G401.6 (cell line): Measurements from ENCODE around the gene IL1RAPL1.
"Not testable (repeated sequence)": the region's sequence is repeated elsewhere in the genome, so short reads cannot be mapped to it uniquely, and the experiment has no call there.

Experiments used
- FAIRE-seq: peaks from 2 replicates; lab custom pipeline; 2012; peaks lifted over from hg19 to GRCh38; lab: Jason Lieb, UNC

The IL1RAPL1 gene

DNA sequence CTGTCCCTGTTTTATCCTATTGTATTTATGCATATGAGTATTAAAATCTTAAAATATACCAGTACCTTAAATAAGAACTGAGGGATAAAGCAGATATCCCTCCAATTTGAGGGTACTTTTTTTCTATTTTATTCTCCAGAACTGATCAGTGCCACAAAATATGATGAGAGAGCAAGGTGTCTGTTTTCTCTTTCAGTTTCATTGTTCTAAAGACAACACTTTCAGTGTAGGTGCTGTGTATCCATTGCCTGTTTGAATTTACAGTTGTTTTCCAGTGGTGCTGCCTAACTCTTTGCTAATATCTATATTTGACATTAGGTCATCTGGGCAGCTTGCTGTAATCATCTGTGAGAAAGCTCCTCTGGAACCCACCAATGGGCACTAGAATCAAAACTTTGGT is 394.7 kb downstream of the IL1RAPL1 start:
- FAIRE-seq: no peak

GRCh38 chrX:28988246-28988645 is 401.0 kb downstream of the IL1RAPL1 start:
- FAIRE-seq: no peak

GRCh38 chrX:28997706-28998463 is 410.6 kb downstream of the IL1RAPL1 start:
- FAIRE-seq: no peak

GRCh38 chrX:28998609-28999135 is 411.4 kb downstream of the IL1RAPL1 start:
- no peak for FAIRE-seq

DNA sequence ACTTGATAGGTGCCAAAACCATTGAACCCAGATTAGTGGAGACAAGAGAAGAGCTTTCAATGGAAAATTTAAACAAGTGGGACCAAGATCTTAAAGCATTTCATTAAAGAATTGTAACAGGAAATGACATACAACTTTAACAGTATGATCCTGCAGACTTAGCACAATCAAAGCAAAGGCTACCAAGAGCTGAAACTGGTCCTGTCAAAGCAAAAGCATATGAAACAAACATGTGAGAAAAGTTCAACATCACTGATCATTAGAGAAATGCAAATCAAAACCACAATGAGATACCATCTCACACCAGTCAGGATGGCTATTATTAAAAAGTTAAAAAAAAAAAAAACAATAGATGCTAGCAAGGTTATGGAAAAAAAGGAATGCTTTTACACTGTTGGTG is 425.6 kb downstream of the IL1RAPL1 start:
- FAIRE-seq: no peak

DNA sequence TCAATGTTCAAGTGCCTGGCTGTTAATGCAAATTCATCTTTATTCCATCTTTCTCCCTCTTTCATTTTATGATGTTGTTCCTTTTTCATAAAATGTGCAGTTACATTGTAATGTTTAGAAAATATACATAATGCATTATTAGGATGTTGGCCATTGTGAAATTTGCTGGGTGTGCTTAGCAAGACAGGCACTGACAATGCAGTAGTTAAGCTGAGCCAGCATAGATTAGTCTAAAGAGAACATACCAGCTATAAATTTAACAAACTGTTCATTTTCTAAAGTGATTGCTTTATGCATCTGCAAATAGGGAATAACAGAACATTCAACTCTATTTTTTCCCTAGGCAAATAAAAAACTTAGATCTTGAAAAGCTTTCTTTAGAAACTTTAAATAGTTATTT is 436.0 kb downstream of the IL1RAPL1 start:
- FAIRE-seq: no peak

GRCh38 chrX:29024871-29025270 is 437.6 kb downstream of the IL1RAPL1 start:
- FAIRE-seq: no peak

GRCh38 chrX:29039501-29039900 is 452.3 kb downstream of the IL1RAPL1 start:
- no peak for FAIRE-seq

GRCh38 chrX:29040160-29040559 is 452.9 kb downstream of the IL1RAPL1 start:
- no peak for FAIRE-seq

- FAIRE-seq: no peak
Measured at GRCh38 chrX:29042341-29042740, 455.1 kb downstream of the IL1RAPL1 start.

DNA sequence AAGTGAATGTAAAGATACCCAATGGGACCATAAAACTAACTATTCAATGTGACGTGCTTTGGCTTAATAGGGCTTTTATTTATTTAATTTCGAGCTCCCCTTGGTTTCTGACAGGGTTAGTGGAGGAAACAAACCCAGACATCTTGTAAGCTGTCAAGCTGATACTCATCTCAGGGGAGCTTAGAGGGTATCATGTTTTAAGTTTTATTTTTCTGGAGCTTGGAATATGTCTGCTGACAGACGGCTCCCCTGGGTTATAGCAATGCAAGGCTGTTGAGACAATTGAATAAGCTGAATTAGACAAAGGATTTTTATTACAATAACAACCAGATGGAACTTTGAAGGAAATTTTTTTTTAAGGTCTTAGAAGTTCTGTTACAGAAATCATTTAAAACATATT is 456.5 kb downstream of the IL1RAPL1 start:
- no peak for FAIRE-seq

GRCh38 chrX:29044423-29045184 is 457.4 kb downstream of the IL1RAPL1 start:
- no peak for FAIRE-seq

DNA sequence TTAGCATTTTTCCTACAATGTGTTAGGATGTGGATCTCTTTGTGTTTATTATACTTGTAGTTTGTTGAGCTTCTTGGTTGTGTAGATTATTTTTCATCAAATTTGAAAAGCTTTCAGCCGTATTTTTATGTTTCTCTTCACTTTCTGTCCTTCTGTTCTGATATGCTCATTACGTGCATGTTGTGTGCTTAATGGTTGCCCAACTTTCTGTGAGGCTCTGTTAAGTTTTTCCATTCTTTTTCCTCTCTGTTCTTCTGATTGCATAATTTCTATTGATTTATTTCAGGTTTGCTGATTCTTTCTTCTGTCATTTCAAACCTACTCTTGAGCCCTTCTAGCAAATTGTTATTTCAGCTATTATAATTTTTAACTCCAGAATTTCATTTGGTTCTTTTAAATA is 478.2 kb downstream of the IL1RAPL1 start:
- FAIRE-seq: no peak

DNA sequence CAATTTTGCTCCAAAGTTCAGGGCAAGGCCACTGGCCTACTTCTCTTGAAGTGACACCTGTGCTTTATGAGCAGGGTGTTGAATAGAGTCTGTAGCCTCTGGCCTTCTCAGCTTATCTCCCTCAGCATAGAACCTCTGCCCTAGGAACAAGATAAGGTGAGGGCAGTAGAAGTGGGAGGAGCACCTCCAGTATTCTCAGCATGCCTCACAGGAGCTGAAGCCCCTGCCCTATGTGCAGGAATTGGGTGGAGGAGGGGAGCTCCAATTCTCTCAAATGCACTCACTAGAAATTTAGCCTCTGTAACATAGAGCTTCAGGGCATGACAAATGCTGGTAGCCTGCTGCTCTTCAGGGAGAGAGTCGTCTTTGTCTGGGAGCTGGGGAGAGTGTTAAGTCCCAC is 479.3 kb downstream of the IL1RAPL1 start:
- FAIRE-seq: no peak

DNA sequence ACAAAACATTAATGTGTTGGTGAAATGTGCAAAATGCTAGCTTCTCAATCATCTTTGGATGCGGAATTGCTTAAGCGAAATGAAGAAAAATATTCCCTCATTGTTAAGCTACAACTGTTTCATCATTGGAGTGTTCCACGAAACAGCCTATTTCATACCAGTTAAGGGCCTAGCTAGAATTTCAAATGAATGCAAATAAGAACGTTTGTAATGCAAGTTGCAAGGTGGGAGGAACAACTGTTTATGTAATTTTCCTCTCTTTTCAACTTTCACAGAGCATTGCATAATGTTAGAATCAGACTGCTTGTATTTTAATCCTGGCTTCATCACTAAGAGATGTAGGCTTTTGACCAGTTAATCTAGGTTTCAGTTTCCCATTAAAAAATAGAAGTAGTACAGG is 480.1 kb downstream of the IL1RAPL1 start:
- FAIRE-seq: no peak

DNA sequence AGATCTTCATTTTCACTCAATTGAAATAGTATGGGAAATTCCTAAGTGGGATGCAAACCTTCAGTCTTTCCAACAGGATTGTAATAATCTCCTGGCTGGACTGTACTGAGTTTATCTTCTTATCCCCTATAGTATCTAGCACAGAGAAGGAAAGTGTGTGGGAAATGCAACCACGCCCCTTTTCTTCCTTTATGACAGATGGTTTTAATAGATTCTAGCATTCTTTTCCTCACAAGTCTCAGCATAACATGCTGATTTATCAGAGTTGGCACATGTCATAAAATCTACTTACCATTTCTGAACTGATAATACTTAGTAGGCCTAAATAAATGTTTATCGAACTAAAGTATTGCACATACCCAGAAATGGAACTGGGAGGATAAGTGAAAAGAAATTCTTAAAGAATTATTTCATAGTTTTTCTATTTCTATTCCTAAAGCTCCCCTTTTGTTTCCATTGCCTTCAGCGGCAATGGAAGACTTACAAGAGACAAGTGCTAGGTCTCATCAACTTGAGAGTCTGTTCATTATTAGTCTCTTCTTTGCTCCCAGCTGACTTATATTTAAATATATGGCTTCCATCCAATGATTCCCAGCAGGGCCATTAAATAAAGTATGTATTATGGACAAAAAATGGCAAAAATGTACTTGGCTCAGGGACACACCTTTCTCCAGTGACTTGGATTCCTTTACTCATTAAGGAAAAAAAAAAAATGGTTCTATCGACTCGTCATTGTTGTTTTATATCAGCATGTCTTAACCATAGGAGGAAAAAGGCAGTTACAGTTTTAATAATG is 484.5 kb downstream of the IL1RAPL1 start:
- FAIRE-seq: no peak

DNA sequence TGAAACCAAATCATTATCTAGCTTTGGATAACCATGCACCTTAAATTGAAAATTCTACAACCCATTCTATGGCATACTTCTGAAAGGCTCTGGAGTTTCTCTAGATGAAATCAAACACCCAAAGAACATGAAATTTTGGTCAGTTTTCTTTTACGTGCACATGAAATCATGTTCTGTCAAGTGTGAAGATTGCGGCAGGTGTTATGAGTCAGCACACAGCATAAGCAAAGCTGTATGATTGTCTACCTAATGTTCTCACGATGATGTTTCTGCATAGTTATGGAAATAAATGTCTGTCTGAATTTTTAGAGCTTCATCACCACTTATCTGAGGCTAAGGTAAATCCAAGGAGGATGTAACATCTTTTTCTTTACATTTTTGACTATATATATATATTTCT is 495.3 kb downstream of the IL1RAPL1 start:
- no peak for FAIRE-seq

DNA sequence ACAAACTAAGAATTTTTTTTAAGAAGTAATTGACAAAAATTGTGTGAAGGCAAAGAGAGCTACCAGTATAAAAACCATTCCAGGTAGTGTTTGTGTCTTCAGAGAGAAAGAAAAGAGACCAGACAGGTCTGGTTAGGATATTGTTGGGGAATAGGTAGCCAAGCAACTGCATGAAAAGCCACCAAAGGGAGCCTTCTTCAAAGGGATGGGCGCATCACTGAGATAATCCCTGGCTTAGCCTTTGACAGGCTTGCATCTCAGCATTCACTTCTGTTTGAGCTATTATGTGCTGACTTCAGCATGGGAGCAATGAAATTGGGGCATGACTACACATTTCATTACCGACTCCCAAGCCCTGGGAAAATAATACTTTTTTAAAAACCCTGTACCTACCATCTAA is 496.6 kb downstream of the IL1RAPL1 start:
- no peak for FAIRE-seq

DNA sequence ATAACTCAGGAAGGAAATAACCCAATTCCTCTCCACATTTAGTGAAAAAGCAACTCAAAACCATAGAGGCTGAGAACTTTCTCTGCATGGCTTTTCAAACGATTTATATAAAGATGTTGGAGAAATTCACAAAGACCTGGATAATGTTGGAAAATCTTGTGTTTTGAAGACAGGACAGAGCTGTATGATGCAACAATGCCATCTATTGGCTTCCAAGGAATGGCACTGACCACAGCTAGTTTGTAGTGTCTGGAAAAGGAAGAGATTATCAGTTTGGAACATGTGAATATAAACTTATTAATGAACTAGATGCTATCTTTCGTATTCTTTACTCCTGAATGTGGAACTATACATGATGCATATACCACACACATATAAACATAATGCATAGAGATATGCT is 503.6 kb downstream of the IL1RAPL1 start:
- no peak for FAIRE-seq

DNA sequence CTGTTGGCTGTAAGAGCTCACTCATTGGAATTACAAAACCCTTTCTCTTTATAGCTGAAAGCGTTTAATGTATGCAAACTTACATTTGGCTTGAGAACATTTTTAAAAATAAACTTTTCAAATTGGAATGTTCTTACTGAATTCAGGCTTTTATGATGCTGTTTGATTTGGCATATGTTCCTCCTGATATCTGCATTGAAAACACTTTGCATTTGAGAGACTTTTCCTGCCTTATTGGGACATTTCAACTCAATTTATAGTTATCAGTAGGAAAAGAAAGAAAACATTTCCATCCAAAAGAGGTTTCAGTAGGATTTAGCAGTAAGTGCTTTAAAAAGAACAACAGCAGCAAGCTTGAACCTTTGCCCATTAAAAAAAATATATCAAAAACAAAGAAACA is 520.0 kb downstream of the IL1RAPL1 start:
- no peak for FAIRE-seq

DNA sequence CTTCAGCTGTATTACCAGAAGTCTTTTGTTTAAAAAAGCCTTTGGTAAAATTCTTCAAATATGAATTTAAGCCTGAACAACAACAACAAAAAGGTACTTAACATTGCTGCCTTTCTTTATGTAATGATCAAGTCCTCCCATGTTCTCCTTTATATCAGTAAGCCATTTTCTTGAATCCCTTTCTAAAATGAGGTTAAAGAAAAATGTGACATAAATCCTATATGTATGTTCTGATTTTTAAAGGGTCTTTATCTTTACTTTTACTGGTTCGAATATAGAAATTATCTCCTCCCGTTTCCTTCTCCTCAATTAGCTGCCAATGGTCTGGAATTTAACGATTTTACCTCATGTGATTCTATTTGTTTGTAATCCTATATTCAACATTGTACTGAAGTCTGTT is 522.8 kb downstream of the IL1RAPL1 start:
- no peak for FAIRE-seq

DNA sequence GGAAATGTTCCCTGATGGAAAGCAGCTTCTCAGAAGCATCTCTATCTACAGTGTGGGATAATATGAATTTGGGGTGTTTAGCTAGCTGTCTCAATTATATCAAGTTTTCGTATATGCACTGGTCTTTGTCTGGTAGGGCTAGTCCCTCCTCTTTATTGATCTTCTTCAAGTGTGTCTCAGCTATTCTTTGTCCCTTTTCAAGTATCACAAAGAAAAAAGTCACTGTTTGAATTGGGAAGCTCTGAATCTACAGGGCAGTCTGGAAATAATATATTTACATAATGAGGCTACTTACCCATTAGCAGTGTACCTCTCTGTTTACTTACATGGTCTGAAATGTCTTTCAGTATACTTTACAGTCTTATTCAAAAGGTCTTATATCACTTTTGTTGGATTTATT is 526.0 kb downstream of the IL1RAPL1 start:
- no peak for FAIRE-seq

DNA sequence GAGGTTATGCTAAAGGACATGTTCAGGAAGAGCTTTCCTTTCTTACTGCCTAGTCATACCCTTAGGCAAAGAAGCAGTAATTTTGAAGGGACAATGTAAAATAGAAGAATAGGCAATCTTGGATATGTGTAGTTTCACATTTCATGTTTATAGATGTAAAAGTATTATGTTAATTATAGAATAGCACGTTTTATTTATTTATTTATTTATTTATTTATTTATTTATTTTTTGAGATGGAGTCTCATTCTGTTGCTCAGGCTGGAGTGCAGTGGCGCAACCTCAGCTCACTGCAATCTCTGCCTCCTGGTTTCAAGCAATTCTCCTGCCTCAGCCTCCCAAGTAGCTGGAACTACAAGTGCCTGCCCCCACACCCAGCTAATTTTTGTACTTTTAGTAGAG is 535.6 kb downstream of the IL1RAPL1 start:
- not testable (repeated sequence) for FAIRE-seq
